H1 (cell line): ENCODE data around the gene IGSF9. TPM values are rescaled to one million over a fixed set of nuclear protein-coding genes. Genes with fewer than 3 reads are reported as not detected.

ENCODE experiments used
- BACH1 ChIP-seq: IDR thresholded peaks from 2 replicates; pipeline ENCODE4 v1.6.1; 2012; ENCODE audit warnings: low read length, improper control_type of control experiment
- CTBP2 ChIP-seq: IDR thresholded peaks from 2 replicates; pipeline ENCODE4 v1.7.0; 2011; ENCODE audit warnings: borderline replicate concordance, mild to moderate bottlenecking, moderate library complexity, mixed read lengths, low read length; ENCODE audit not compliant: insufficient read depth, insufficient read length
- HDAC6 ChIP-seq: IDR thresholded peaks from one replicate; pipeline ENCODE4 v1.7.1; 2012; ENCODE audit warnings: low read depth, mild to moderate bottlenecking, inconsistent platforms, low read length, moderate library complexity
- MAFK ChIP-seq: IDR thresholded peaks from 2 replicates; pipeline ENCODE4 v1.6.1; 2012; ENCODE audit warnings: low read depth, mild to moderate bottlenecking, improper control_type of control experiment, low read length
- MAX ChIP-seq: IDR thresholded peaks from 2 replicates; pipeline ENCODE4 v1.6.1; 2012; ENCODE audit warnings: inconsistent platforms
- NANOG ChIP-seq: IDR thresholded peaks from 2 replicates; pipeline ENCODE4 v1.6.1; 2011; ENCODE audit warnings: low read length, low read depth, mild to moderate bottlenecking, inconsistent platforms; ENCODE audit not compliant: insufficient read depth, poor library complexity, severe bottlenecking
- PHF8 ChIP-seq: fragments of 200-600 bp; sonication (generic); conservative IDR thresholded peaks from 2 replicates; pipeline ENCODE4 v1.7.1; 2012; ENCODE audit warnings: low read depth, mild to moderate bottlenecking, inconsistent platforms, low read length, moderate library complexity
- RBBP5 ChIP-seq: IDR thresholded peaks from 2 replicates; pipeline ENCODE4 v1.7.1; 2012; ENCODE audit warnings: low read depth, mild to moderate bottlenecking, inconsistent platforms, low read length, moderate library complexity, borderline replicate concordance
- SIX5 ChIP-seq: IDR thresholded peaks from 2 replicates; pipeline ENCODE4 v1.6.1; 2011; ENCODE audit warnings: mild to moderate bottlenecking, low read depth, low read length
- TAF7 ChIP-seq: optimal IDR thresholded peaks from 2 replicates; pipeline ENCODE3; 2011; ENCODE audit warnings: low read depth, mild to moderate bottlenecking, inconsistent platforms, low read length, moderate library complexity, borderline replicate concordance
- TEAD4 ChIP-seq: IDR thresholded peaks from 2 replicates; pipeline ENCODE4 v1.6.1; 2012; ENCODE audit warnings: low read depth, low read length, inconsistent platforms, mixed read lengths
- polyA plus RNA-seq, 7 experiments: library from polyadenylated mRNA; depleted of rRNA in 3 of 7; stranded (reverse) in 5 of 7; unstranded in 2 of 7; fragments of >200 nt in 5 of 7; fragments of 200-250 nt in 2 of 7; gene quantifications; 1 replicate in 5 of 7; 2 replicates in 1 of 7; 4 replicates in 1 of 7; pipeline versions ENCODE4 v1.2.1 to v1.2.3, GENCODE V29; 2011 to 2013; ENCODE audit warnings: missing spikeins in 2 of 7, mixed read lengths in 2 of 7
- total RNA-seq: library from RNA; stranded (reverse); fragmentation: NEBNext Ultra II Directional; extraction: Animal tissue kit (Norgen Biotek cat#: 25700); gene quantifications from 2 replicates; pipeline ENCODE4 v1.2.1, GENCODE V29; 2021
- TF ChIP-seq, protein P1 (sequence below): fragments of 300-600 bp; sonication (generic); IDR thresholded peaks from 2 replicates; pipeline ENCODE4 v1.7.1; 2012; ENCODE audit warnings: low read length, moderate library complexity, mild to moderate bottlenecking, inconsistent platforms; ENCODE audit not compliant: insufficient replicate concordance

Gene IGSF9
- total and polyA plus RNA-seq, 2 of the 8 experiments (the other 6 are each of a cell fraction or from before 2014, with no cell fraction given), result 10.9 to 28.1 TPM

GRCh38 chr1:159943278-159943640, 2.2 kb downstream of the IGSF9 start (continued):
- TF ChIP-seq, protein P1, sequence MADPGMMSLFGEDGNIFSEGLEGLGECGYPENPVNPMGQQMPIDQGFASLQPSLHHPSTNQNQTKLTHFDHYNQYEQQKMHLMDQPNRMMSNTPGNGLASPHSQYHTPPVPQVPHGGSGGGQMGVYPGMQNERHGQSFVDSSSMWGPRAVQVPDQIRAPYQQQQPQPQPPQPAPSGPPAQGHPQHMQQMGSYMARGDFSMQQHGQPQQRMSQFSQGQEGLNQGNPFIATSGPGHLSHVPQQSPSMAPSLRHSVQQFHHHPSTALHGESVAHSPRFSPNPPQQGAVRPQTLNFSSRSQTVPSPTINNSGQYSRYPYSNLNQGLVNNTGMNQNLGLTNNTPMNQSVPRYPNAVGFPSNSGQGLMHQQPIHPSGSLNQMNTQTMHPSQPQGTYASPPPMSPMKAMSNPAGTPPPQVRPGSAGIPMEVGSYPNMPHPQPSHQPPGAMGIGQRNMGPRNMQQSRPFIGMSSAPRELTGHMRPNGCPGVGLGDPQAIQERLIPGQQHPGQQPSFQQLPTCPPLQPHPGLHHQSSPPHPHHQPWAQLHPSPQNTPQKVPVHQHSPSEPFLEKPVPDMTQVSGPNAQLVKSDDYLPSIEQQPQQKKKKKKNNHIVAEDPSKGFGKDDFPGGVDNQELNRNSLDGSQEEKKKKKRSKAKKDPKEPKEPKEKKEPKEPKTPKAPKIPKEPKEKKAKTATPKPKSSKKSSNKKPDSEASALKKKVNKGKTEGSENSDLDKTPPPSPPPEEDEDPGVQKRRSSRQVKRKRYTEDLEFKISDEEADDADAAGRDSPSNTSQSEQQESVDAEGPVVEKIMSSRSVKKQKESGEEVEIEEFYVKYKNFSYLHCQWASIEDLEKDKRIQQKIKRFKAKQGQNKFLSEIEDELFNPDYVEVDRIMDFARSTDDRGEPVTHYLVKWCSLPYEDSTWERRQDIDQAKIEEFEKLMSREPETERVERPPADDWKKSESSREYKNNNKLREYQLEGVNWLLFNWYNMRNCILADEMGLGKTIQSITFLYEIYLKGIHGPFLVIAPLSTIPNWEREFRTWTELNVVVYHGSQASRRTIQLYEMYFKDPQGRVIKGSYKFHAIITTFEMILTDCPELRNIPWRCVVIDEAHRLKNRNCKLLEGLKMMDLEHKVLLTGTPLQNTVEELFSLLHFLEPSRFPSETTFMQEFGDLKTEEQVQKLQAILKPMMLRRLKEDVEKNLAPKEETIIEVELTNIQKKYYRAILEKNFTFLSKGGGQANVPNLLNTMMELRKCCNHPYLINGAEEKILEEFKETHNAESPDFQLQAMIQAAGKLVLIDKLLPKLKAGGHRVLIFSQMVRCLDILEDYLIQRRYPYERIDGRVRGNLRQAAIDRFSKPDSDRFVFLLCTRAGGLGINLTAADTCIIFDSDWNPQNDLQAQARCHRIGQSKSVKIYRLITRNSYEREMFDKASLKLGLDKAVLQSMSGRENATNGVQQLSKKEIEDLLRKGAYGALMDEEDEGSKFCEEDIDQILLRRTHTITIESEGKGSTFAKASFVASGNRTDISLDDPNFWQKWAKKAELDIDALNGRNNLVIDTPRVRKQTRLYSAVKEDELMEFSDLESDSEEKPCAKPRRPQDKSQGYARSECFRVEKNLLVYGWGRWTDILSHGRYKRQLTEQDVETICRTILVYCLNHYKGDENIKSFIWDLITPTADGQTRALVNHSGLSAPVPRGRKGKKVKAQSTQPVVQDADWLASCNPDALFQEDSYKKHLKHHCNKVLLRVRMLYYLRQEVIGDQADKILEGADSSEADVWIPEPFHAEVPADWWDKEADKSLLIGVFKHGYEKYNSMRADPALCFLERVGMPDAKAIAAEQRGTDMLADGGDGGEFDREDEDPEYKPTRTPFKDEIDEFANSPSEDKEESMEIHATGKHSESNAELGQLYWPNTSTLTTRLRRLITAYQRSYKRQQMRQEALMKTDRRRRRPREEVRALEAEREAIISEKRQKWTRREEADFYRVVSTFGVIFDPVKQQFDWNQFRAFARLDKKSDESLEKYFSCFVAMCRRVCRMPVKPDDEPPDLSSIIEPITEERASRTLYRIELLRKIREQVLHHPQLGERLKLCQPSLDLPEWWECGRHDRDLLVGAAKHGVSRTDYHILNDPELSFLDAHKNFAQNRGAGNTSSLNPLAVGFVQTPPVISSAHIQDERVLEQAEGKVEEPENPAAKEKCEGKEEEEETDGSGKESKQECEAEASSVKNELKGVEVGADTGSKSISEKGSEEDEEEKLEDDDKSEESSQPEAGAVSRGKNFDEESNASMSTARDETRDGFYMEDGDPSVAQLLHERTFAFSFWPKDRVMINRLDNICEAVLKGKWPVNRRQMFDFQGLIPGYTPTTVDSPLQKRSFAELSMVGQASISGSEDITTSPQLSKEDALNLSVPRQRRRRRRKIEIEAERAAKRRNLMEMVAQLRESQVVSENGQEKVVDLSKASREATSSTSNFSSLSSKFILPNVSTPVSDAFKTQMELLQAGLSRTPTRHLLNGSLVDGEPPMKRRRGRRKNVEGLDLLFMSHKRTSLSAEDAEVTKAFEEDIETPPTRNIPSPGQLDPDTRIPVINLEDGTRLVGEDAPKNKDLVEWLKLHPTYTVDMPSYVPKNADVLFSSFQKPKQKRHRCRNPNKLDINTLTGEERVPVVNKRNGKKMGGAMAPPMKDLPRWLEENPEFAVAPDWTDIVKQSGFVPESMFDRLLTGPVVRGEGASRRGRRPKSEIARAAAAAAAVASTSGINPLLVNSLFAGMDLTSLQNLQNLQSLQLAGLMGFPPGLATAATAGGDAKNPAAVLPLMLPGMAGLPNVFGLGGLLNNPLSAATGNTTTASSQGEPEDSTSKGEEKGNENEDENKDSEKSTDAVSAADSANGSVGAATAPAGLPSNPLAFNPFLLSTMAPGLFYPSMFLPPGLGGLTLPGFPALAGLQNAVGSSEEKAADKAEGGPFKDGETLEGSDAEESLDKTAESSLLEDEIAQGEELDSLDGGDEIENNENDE, result no peak
- TF ChIP-seq TEAD4 (no peak), RBBP5 (no peak), BACH1 (no peak), PHF8 (no peak), CTBP2 (no peak), MAFK (no peak), NANOG (no peak), MAX (no peak), TAF7 (no peak), SIX5 (no peak), HDAC6 (no peak)
